SU-DHL-6 (cell line): Measurements from ENCODE around the gene RBX1.

ENCODE experiments used
- CTCF ChIP-seq: fragments of 200-600 bp; sonication (generic); IDR thresholded peaks from one replicate; pipeline ENCODE4 v1.5.1; 2017; ENCODE audit warnings: antibody characterized with exemption, mild to moderate bottlenecking, low read length, moderate library complexity; ENCODE audit not compliant: insufficient read depth, poor library complexity, severe bottlenecking
- EZH2phosphoT487 ChIP-seq: fragments of 200-600 bp; sonication (generic), shearing (Covaris generic); conservative IDR thresholded peaks from 2 replicates; pipeline ENCODE4 v1.6.1; 2018; ENCODE audit warnings: mild to moderate bottlenecking, antibody characterized with exemption, low read length, moderate library complexity, mixed read lengths

GRCh38 chr22:40966726-40967085 lies 15.5 kb downstream of the RBX1 start:
- no peak for TF ChIP-seq EZH2phosphoT487
- no peak for TF ChIP-seq CTCF
